GM19463 (cell line): ENCODE results near the gene MACROD2.

ENCODE experiments used
- ATAC-seq: cut with Tn5 transposase; IDR thresholded peaks from one replicate; pipeline ENCODE4 v1.9.1; 2021; ENCODE audit warnings: mild to moderate bottlenecking, moderate library complexity; ENCODE audit not compliant: unreplicated experiment

The MACROD2 gene

DNA sequence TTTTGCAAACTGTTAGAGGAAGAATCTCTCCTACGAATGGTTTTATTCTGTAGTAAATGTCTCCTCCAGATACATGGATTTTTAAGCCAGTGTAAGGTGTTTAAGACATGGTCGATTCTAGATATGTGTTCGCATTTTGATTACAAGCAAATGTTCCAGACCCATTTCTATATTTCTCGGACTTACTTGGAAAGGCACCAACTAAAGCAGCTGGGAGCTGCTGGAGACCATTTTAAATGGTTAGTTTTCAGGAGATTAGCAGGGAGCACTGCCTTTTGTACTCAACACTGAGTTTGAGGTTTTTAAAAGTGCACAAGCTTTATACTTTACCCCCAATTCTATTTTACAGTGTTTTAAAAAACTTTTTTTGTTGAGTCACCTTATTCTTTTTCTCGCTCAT lies 1720.9 kb downstream of the MACROD2 start:
- no peak for ATAC-seq

DNA sequence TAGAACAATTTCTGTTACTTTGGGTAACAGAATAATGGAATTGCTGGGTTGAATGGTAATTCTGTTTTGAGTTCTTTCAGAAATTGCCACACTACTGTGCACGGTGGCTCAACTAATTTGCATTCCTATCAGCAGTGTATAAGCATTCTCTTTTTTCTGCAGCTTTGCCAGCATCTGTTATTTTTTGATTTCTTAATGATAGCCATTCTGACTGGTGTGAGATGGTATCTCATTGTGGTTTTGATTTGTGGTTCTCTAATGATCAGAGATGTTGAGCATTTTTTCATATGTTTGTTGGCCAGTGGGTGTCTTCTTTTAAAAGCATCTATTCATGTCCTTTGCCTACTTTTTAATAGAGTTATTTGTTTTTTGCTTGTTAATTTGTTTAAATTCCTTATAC lies 1731.1 kb downstream of the MACROD2 start:
- ATAC-seq = no peak

DNA sequence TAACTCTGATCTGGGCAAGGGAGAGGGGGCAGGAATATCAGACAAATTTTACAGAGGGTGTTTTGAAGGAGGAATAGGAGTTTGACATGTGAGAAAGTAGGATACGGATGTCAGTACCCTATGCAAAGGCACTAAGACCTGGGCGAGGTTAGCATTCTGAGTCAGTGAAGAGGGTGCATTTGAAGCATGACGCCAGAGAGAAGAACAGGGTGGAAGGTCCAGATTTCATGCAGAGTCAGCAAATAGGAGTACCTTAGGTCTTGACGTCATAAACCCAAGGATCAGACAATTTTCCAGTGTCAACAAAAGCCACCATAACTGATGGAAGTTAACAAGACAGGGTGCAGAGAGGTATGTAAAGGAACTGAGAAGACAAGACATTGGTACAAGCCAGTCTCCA lies 1738.7 kb downstream of the MACROD2 start:
- no peak for ATAC-seq

DNA sequence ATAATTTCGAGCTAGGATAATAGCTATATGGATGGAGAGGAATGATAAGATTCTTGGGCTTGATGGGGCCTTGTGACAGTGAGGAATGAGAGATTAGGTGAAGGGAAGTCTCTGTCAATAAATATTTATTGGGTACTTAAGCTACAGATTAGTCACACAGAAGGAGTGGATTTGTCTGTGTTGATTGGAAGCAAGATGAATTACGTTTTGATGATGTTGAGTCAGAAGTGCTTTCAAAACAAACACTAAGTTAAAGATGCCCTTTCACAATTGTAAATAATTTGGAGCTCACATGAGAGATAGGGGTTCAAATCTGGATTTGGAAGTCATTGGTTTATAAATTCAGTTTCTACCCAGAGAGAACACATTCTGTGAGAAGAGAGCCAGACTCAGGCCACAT lies 1743.7 kb downstream of the MACROD2 start:
- ATAC-seq = no peak

DNA sequence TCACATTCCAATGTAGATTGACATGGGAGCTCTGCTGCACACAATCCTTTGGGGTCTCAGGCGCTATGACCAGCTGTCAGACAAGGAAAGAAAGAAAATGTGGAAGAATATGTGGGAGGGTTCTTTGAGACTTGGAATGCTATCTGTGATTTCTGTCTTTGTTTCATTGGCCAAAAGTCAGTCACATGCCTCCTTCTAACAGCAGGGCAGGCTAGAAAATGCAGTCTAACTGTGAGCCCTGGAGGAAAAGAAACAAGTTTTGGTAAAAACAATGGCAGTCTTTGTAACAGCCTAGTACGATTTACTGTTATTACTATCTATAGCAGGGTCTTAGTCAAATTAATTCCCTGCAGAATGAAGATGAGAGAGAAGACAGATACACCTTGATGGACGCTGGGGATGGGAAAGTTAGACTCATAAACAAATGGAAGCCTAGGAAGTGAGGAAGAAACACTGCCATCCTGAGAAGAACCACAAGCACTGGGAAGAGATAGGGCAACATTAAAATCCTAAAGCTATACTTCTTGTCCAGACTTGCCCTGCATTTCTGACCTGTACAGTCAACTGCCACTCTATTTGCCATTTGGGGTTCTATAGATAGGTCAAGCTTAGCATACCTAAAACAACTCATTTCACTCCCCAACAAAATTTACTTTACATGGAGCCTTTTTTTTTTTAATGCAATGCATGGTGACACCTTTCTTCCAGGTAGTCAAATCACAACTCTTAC lies 1744.9 kb downstream of the MACROD2 start:
- no peak for ATAC-seq

DNA sequence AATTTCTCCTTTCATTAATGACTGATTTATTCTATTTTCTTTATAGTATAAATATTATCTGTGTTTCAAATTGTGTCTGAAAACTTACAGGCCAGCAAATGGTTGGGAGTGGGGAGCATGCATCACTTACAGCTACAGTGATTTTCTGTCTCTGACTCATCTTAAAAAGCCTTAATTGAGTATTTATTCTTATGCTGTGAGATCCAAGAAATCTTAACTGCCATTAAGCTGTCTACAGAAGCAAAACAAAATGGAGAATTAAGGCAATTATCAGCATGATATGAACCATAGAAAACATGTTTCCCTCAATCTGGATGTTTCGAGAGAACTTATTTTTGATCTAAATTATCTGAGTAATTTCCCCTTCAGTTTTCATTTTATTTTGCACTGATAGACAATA lies 1746.8 kb downstream of the MACROD2 start:
- ATAC-seq = no peak

DNA sequence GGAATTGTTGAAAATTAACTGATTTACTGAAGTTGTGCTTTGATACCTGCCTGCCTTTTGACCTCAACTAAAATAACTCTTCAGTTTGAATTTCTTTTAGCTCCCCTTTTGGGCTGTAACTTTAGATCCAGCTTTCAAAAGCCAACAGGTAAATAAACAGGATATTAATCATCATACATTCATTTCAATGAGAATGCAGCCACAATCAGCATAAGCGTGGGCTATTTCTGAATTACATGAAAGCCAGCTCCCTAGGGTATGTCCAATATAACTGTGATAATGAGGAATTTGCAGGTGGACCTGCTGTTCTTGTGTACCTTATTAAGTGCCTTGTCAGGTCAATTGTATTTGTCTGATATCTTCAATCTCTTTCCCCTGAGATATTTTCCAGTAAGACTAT lies 1747.3 kb downstream of the MACROD2 start:
- ATAC-seq = no peak

DNA sequence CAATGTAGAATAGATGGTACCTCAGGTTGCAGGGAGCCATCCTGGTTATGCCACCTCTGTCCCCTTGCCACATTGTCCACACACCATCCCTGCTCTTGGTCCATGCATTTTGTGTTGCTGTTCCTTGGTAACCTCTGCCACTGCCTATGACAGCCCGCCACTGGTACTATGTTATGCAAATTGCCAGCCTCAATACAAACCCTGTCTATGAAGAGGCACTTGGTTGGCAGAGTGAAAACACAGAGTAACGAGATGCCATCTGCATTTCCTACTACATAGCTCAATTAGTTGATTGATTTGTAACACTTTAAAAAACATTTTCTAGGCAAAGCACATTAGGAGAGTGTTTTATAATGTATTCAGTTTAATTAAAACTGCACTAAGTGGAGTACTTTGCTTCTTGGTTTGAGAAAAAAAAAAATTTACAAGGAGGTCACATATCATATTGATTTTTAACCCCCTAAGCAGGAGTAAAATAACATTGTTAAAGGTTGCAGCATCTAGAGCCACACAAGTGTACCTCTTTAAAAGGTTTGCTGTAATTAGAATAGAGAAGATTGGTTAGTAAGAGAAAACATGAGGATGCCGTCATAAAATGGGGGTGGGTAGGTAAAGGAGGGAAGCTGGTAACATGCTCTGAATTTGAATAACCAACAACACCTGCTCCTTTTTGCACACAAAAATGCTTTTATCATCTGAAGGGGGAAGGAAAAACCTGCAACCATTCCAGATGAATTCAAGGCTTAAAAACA lies 1760.9 kb downstream of the MACROD2 start:
- no peak for ATAC-seq

DNA sequence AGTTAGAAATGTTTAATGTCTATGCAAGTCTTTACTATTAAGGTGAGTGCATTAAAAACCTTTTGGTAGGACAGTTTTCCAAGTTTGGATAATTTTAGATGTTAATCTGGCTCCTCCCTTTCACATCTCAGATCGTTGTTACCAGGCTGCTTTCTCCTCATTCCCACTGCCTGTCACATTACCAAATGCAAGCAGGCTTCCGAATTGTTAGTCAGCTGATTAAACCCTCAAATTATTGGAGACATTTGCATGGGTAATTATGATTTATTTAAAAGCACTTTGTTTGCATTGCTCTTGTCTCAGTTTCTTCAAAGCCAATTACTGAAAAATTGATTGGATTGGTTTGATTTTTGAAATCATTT lies 1761.4 kb downstream of the MACROD2 start:
- ATAC-seq = no peak

DNA sequence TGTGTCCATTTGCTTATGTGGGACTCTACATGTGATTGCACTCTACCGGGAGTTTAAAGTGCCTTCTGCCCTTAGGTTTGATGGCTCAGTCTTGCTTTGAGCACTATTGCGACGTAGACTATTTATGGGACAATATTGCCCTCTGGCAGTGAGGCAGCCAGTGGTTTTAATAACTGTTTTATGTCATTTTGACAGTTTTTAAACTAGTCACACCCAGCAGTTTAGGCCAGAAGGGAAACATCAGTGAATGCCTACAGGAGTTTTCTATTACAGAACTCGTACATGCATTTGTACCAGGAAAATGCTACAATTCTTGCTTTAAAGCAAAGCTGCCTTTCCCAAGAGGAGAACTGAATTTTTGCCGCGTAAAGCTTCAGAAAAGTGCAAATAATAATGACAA lies 1764.3 kb downstream of the MACROD2 start:
- no peak for ATAC-seq

DNA sequence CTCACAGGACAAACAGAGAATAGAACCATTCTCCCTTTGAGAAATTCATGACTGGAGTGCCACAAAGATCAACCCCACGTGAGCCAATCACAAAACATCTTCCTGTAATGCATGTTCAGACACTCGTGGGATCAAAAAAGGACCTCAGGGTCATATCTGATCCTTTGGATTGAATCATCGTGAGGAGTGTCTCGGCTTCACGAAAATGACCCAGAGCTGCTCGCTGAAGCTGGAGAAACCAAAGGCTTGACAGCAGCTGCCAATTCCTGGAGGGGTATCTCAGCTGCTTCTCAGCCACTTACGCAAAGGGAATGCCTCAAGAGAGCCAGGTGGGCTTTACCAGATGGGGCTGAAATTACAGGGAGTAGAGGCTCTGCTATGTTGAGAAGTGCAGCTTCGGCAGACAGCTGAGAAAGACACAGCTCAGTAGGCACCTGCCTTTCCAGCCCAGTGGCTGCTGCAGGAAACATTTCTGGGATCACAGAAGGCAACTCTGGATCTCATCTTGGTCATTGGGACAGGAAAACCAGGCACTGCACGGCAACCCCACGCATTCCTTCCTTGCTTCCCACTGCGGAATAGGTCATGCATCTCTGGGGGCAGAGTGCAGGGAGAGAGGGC lies 1764.8 kb downstream of the MACROD2 start:
- no peak for ATAC-seq

DNA sequence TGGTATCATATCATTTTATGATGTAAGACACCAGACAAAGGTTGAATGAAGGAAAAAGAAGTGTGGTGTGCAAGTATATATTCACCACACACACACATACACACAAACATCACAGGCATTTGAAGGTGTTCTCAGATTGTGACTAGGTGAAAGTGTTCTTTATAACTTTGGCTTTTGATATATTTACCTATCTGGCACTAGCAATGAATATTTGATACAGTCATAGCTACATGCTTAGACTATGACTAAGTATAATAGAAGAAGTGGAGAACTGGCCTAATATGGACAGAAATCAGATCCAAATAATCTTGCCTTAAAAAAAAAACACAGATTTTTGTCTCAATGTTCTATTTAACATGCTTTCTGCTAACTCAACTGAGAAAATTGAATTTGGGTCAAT lies 1768.0 kb downstream of the MACROD2 start:
- ATAC-seq = no peak

DNA sequence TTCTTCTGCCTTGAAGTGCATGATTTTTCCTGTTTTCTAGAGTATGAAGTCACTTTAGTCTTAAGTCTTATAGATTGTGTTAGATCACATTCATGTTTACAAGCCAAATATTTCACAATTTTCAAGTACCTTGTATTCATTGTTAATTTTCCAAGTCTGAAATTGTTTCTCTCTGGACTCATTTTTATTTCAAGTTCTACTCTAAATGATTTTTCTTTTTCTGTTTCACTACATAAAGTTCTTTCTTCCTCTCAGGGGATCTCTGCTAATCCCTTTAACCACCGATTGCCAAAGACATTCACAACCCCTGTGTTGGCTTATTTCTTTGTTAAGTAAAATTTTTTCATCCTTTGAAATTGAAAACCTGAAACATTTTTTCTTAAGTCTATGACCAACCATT lies 1772.3 kb downstream of the MACROD2 start:
- ATAC-seq = no peak

DNA sequence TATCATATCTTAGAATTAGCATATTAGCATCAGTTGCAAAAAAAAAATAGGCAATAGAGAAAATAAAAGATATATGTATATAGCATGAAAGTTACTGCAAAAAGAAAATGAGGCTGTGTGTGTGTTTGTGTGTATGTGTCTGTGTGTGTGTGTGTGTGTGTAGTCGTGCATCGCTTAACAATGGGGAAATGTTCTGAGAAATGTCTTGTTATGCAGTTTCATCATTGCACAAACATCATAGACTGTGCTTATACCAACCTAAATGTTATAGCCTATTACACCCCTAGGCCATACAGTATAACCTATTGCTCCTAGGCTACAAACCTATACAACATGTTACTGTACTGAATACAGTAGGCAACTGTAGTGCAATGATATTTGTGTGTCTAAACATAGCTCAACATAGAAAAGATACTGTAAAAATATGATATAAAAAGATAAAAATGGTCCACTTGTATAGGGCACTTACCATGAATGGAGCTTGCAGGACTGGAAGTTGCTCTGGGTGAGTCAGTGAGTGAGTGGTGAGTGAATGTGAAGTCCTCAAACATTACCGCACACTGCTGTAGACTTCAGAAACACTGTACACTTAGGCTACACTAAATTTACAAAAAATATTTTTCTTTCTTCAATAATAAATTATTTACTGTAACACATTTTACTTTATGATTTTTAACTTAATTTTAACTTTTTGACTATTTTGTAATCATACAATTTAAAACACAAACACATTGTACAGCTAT lies 1772.9 kb downstream of the MACROD2 start:
- ATAC-seq = no peak

DNA sequence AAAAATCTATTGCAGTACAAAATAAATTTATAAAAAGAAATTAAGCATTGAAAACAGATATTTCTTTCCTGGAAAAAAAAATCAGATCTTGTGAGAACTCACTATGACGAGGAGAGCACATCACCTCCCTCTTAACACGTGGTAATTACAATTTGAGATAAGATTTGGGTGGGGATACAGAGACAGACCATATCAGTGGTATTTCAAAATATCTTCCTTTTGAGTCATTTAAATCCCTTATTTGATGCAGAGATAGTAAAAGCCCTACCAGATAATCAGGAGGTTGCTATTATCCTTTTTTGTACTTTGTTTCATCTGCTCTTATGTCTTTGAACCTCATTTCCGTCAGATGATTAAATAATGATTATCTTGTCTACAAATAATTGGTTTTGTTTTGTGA lies 1777.5 kb downstream of the MACROD2 start:
- no peak for ATAC-seq

DNA sequence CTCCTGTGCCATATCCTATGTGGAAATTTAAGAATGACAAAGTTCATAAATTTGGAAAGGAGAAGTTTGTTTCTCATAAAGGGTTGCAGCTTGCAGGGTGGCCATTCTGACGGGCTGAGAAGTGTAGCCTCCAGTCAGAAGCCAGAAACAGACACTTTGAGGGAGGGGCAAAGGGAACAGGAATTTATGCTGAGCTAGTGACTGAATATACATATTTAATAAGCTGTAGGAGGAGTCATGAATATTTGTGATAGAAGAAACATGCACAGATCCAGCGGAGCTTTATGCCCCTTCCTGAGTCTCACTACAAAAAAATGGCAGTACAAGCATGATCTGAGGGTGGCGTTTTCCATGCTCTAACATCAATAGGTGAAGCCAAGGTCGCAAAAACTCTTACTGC lies 1779.6 kb downstream of the MACROD2 start:
- ATAC-seq = no peak

DNA sequence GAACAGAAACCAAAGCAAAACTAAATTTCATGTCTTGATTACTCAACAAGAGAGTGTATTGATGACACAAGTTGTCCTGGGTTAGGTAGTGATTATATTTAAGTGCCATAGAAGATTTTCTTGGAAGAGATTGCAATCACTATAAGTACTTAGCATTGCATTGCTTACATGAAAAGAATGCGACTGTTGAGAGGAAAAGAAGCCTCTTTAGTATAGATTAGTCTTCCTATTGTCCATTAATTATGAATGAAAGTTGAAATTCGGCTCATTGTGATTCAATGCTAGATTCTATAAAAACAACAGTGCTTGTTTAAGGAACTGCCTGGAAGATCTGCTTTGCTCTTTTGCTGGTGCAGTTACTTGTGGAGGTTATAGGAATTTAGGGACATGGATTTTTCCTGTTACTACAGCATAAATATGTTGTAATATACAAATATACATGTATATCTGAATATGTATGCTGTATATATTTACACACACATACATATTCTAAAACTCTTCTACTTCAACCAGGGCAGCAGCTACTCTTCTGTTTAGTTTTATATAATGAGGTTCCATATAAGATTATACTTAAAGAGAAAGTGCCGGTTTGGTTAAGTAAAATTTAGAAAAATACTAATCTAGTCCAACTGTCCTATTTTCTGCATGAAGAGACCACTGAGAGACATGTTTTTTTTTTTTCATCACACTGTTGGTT lies 1781.6 kb downstream of the MACROD2 start:
- no peak for ATAC-seq

DNA sequence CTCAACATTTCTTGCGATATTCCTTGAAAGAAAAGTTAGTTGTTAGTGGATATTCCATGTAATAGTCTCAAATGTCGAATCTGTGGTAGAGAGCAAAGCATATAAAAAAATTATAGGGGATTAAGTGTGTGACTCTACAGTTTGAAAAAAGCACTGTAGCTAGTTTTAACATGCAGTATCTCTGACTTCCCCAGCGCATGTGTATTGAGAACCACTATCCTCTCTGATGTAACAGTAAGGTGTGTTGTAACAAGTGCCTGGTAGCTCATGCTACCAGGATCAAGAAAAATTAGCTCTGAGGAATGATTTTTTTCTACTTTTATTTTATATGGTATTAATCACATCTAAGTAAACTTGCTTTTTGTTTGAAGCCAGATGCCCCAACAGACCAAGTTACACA lies 1788.7 kb downstream of the MACROD2 start:
- no peak for ATAC-seq

DNA sequence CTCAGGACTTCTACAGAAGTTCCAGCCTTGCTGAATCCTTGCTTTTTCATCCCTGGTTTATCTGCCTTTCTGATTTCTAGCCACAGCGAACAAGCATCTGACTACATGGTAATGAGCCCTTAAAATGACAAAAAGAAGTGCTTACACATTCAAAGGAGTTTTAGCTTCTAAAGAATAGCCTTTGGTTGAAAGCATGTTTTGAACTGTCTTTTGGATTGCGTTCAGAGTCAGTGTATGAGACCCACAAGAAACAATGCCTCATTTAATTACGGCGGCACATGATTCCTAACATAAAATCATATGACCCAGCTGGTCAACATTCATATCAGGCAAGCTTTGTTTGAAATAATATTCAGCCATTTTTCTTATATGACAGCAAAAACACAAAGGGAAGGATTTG lies 1793.8 kb downstream of the MACROD2 start:
- no peak for ATAC-seq

DNA sequence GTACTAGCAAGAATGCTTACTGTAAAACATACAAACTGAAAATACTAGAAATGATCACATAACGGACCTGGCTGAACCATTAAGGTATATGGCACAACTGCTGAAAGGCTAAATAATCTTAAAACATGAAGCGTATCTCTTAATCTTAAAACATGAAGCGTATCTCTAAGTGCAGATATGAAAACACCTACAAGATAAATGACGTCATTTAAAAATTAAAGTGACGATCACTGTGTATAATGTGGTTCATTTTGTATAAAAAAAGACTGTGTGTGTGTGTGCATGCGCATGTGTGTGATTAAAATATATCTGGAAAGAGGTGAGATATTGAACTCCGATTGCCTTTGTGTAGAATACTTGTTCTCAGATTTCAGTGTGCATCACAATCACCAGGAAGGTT lies 1797.5 kb downstream of the MACROD2 start:
- no peak for ATAC-seq

DNA sequence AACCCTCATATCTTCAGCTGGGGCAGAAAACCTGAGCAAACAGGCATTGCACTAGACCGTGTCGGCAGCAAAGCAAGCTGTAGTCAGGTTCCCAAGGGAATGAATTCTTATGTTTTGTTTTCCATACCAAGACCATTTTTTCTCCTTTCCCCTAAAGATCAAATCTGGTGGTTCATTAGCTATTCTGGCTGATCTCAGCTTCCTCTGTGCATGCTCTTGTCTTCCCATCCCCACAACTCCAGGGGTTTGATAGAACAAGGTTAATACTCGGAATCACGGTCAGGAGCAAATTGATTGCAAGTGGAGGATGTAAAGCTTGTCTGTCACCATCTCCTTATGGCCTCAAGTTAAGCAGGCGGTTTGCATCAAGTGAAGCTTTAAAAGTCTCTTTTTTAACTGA lies 1799.1 kb downstream of the MACROD2 start:
- ATAC-seq = no peak
